HG03095 (cell line): Measurements from ENCODE around the gene LSM12.
"Not testable (repeated sequence)": the region's sequence is repeated elsewhere in the genome, so short reads cannot be mapped to it uniquely, and the experiment has no call there.

Experiments used
- ATAC-seq: cut with Tn5 transposase; IDR thresholded peaks from one replicate; pipeline ENCODE4 v1.9.1; 2021; ENCODE audit warnings: moderate library complexity; ENCODE audit not compliant: unreplicated experiment

LSM12 gene

DNA sequence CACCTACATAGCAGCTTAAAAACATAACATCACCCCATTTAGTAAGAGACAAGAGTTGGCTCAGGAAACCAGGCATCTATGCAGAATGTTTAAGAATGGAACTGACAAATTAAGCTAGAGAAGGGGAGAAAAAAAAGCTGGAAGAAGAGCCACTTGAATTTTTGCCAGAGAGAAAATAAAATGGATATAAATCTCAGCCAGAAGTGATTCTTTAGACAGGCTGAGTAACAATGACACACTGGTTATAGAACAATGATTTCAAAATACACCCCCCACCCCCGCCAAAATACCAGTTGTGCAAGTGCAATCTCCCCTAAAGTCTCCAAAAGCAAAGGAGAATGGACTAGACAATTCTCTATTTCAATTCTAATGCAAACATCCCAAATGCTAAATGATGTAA is 22.4 kb downstream of the LSM12 start:
- no peak for ATAC-seq

GRCh38 chr17:44043272-44043696 is 23.2 kb downstream of the LSM12 start:
- no peak for ATAC-seq

- ATAC-seq = no peak
Observed at GRCh38 chr17:44039829-44040635, 26.4 kb downstream of the LSM12 start.

GRCh38 chr17:44038604-44039011 is 27.9 kb downstream of the LSM12 start:
- ATAC-seq = no peak

DNA sequence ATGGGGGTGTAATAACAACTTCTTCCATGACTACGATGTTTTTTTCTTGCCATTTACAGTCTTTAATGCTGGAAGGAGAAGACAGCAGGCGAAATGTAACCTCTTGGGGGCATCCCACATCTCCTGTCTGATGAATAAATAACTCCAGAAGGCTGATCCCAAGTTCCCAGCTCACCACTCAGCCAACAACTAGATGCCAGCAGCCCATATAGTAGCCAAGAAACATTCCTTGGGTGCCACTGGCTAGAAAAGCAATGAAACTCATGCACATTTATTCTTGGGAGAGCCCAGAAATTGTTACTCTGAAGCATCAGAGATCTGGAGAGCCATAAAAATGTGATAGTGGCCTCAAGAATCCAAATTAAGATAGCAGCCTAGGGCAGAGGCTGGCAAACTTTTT is 29.0 kb downstream of the LSM12 start:
- ATAC-seq = no peak

- ATAC-seq = not testable (repeated sequence)
Observed at GRCh38 chr17:44034688-44035087, 31.8 kb downstream of the LSM12 start.

DNA sequence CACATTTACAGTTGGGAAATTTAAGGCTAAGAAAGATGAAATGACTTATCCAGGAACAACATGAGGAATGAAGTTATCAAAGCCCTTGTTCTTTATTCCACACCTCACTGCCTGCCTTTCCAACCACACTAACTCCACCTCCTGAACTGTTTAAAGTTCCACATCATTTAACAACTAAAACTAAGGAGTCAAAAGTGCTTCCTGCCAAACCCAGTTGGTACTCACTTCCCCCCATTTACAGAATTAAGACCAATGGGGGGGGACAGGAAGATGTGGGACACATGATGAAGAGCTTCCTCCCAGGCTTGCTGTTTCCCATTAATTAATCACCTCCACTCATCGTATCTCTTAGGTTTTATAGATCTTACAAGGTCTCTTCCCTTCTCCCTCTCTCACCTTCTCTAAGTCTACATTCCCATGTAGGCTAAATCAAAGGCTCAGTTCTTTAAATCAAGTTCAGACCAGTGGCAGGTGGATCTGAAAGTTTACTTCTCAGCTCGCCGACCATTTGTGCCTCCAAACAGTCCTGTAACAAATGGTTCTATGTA is 32.5 kb downstream of the LSM12 start:
- no peak for ATAC-seq

DNA sequence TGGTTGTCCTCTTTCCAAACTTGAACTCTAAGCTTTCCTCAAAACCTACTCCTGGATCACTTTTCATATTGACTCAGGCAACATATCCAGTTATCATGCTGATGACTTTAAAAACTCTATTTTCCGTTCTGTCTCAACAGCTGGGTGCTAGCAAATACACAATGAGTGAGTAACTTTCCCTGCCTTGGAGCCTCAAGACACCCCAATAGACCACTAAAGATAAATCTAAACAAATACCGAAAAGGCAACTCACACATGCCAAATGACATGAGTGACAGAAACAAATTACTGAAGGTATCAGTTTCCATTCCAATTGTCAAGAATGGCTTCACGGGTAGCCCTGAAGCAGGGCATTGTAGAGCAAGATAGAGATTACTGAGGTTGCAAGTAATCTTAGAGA is 36.0 kb downstream of the LSM12 start:
- no peak for ATAC-seq

GRCh38 chr17:44029736-44030135 is 36.7 kb downstream of the LSM12 start:
- ATAC-seq = no peak

- no peak for ATAC-seq
Observed at GRCh38 chr17:44024853-44025252, 41.6 kb downstream of the LSM12 start.

- ATAC-seq = no peak
Observed at GRCh38 chr17:44024271-44024663, 42.2 kb downstream of the LSM12 start.

DNA sequence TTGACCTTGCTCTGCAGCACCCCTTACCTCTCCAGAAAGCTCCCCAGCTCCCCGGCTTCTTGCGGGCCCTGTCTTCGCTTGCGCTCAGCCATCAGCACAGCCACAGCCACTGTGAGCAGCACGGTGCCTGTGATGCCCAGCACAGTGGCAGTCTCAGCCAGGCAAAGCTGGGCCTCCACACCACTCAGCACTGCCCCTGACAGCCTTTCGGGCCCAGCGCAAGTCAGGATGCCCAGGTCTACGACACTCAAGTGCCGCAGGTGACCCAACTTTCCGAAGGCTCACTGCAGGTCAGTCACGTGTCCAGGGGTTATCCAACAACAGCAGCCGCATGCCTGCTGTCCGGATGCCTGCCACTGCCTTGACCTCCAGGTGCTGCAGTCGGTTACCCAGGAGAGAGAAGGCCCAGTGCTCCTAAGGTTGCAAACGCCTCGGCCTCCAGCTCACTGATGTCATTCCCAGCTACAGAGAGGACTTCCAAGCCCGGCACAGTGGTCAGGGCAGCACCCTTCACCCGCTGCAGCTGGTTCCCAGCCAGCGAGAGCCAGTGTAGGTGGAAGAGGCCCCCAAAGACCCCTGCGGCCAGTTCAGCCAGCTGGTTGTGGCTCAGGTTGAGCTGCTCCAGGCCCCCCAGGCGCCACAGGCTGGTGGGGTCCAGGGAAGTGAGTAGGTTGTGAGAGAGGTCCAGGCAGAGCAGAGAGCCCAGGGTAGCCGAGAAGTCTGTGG is 42.8 kb downstream of the LSM12 start:
- no peak for ATAC-seq

DNA sequence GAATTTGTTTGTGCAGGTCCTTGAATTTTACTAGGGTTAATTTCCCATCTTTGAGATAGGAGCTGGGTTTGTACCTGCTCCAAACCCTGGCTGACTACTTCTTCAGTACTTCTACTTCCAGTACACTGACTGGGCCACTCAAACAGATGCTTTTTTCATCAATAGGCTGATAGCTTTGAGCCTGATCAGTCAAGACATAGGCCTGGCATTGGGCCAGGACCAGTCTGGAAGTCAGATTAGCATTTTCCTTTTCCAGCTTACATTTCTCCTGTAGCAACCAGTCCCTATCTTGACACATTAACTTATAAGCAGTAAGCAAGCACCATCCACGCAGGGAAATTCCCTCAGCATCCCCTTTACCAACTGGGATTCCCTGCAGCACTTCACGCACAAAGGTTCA is 44.2 kb downstream of the LSM12 start:
- no peak for ATAC-seq

DNA sequence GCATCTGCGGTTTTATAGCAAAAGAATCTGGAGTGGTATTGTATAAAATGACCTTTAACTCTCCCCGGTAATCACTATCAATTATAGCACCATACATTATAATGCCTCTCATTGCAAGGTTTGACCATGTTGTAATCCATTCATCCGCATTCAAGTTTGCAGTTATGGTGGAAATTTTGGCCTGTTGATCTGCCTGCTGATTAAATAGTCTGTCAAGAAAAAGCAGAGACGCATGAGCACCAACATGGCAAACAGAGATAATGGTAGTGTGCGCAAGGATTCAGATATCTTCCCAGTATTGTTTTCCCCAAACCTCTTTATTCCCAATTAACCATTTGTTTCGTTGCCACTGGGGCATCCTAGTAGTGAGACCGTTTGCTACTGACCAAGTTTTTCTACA is 45.2 kb downstream of the LSM12 start:
- not testable (repeated sequence) for ATAC-seq

DNA sequence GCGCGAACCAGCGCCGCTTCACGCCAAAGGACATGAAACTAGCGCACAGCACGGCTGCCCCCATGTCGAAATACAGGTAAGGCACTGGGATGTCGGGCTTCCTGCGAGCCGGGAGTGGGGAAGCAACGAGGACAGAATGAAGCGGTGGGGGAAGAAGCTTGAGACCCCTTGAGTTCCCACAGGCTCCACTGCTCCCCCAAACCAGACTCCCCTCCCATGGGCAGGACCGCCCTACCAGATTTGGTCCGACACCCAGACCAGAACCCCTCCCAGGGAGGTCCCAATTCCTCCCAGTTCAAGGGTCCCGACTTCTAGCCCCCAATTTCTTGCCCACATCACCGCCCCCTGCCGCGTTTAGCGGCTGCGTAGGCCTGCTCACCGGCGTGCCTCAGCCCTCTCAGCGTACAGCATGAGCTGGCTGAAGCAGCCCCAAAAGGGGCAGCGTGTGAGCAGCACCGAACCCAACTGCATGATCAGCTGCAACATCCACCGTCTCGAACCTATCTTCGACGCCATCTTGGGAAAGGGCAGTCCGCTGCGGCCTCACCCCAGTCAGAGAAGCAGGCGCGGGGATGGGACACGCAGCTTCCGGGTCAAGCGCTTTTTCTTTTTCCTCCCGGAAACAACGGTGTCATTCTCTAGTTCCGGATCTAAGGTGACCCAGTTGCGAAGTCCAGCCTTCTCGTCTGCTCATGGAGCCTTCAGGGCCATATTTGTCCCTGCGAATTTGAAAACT is 51.9 kb downstream of the LSM12 start, which contains the start of gene TMEM101:
TMEM101 (minus strand) TSS at position 527 of the 736 bp plus-strand sequence; CDS start at position 516, 11 bp downstream.
- no peak for ATAC-seq

DNA sequence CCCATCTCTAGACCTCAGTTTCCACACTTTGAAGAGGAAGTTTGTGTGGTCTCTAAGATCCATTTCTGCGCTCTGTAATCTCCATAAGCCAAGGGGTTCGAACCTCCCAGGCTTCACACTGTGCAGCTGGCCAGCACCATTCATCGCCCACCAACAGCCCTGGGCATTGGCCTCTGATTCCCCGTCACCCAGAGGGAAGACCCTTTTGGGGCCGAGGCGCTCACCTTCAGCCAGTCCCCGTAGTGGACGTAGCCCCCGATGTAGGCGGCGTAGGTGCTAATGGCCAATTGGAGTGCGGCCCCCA is 52.4 kb downstream of the LSM12 start:
- no peak for ATAC-seq

GRCh38 chr17:44012874-44013273 is 53.6 kb downstream of the LSM12 start:
- ATAC-seq = no peak

GRCh38 chr17:44012391-44012790 is 54.1 kb downstream of the LSM12 start:
- no peak for ATAC-seq

DNA sequence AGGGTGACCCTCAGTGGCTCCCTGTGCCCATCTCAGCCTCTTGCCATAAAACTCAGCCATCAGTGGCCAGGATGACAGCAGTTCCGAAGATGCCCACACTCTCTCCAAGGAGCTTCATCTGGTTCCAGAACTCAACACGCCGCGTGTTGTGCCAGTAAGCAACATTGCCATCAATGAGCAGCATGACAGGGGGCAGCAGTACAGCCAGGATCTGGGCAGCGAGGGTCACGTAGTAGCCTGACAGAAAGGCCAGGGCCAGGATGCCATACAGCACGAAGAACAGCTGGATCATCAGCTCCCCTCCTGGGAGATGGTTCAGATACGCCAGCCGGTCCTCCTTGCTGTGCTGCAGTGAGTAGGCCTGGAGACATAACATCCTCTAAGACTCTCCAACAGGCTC is 54.6 kb downstream of the LSM12 start:
- no peak for ATAC-seq

DNA sequence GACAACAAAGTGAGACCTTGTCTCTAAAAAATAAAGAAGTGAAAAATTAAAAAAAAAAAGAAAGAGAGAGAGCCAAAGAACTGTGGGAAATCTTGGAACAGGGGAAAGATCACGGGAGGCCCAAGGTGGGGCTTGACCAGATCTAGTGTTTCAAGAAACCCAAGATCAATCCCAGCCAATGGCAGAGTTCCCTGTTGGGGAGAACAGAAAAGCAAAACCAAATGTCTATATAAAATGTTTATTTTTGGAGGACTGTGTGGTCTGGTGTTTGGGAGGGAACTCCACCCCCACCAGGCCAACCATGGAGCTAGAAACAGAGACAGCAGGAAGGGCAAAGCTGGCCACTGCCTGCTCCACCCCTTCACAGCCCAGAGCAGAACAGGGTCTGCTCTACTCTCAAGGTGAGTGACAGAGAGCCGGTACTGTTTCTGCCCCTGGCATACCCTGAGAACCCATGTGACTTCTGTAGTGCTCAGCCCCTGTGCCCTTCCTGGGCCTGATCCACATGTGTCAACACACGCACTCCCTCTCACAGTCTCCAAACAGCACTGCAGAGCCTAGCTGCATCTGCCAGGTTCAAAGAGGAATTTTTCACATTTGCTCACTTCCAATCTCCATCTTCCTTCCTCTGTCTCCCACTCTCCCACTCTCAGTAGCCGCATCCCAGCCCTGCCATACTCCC is 55.4 kb downstream of the LSM12 start:
- ATAC-seq = no peak
